Measurements from ENCODE around the gene PANX1. TPM values are rescaled to one million over a fixed set of nuclear protein-coding genes. Genes with fewer than 3 reads are reported as not detected.

The PANX1 gene
- total RNA-seq, 1 experiment from 2014 or later = 39.0 TPM

- TF ChIP-seq EZH2 (IDR thresholded peaks at IDR 0.05; ENCODE audit: borderline replicate concordance, low read depth, low read length, poor library complexity, severe bottlenecking) (no peak), CTCF (conservative IDR thresholded peaks at IDR 0.05; ENCODE audit: low read depth, low read length) (no peak)
- BruUV-seq (replicated peaks) = no TSS peak
- Histone ChIP-seq H3K4me1 (ENCODE audit: insufficient read depth, low read length, poor library complexity, severe bottlenecking) (no peaks in the 10 kb centered on the region), H3K9me3 (ENCODE audit: low read depth, low read length, poor library complexity, severe bottlenecking) (no peaks in the 10 kb centered on the region), H3K36me3 (ENCODE audit: insufficient read depth, low read length, poor library complexity, severe bottlenecking) (no peaks in the 10 kb centered on the region), H3K27me3 (replicated peaks; ENCODE audit: insufficient read depth, low read depth, low read length, poor library complexity) (peaks cover 5% of the 10 kb centered on the region), H3K27ac (ENCODE audit: low read depth, low read length, poor library complexity, severe bottlenecking) (no peak overlapping the region), H3K4me3 (ENCODE audit: low read depth, low read length, poor library complexity, severe bottlenecking) (no peak overlapping the region)
- intact Hi-C loops (cut with micrococcal nuclease; ENCODE audit: unreplicated experiment) = no loop called here
- no peak for DNase-seq (ENCODE audit: low spot score)
- POLR2A ChIA-PET (ENCODE audit: low non-redundant PET) = no interaction called here
- CTCF ChIA-PET = no interaction called here
These were observed 74.4 kb downstream of the PANX1 start for GRCh38 chr11:94203070-94203469.

DNA sequence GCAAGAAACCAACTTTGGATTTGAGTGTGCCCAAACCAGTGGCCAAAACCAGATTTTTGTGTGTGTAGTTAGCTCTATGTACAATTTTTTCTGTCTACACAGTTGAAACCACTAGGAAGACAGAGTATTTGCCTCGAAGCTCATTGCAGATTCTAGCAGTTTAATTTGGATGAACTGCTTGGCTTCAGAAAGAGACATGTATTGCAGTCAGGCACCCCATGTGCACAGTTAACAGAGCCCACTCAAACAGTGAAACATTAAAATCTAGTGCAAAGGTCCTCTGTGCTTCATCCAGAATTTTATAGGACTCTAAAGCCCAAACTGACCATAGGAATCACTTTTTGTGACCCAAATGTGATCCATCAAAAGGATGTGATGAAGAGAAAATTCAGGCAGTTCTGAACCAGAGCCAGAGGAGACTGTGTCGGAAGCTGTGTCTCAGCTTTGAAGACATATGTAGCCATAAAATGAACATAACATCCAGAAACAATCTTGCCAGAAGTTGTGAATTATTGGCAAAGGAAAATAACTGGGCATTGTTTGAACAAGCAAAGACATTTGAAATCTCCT is 82.7 kb downstream of the PANX1 start:
- no peaks in the 10 kb centered on the region for H3K9me3 ChIP-seq (ENCODE audit: low read depth, low read length, poor library complexity, severe bottlenecking)
- H3K4me1 ChIP-seq (ENCODE audit: insufficient read depth, low read length, poor library complexity, severe bottlenecking) = no peaks in the 10 kb centered on the region
- no peaks in the 10 kb centered on the region for H3K36me3 ChIP-seq (ENCODE audit: insufficient read depth, low read length, poor library complexity, severe bottlenecking)
- TF ChIP-seq EZH2 (IDR thresholded peaks at IDR 0.05; ENCODE audit: borderline replicate concordance, low read depth, low read length, poor library complexity, severe bottlenecking) (no peak), CTCF (conservative IDR thresholded peaks at IDR 0.05; ENCODE audit: low read depth, low read length) (no peak)
- peaks cover 8% of the 10 kb centered on the region for H3K27me3 ChIP-seq (replicated peaks; ENCODE audit: insufficient read depth, low read depth, low read length, poor library complexity)
- no peak overlapping the region for H3K4me3 ChIP-seq (ENCODE audit: low read depth, low read length, poor library complexity, severe bottlenecking)
- no peak overlapping the region for H3K27ac ChIP-seq (ENCODE audit: low read depth, low read length, poor library complexity, severe bottlenecking)
- CTCF ChIA-PET = interaction anchor here (0.6 kb wide), 1 partner anchor 405 kb away, joined by 3 read pairs; no protein-coding TSS in a partner anchor
- POLR2A ChIA-PET (ENCODE audit: low non-redundant PET) = no interaction called here
- DNase-seq (ENCODE audit: low spot score) = no peak
- BruUV-seq (replicated peaks) = no TSS peak
- intact Hi-C loops (cut with micrococcal nuclease; ENCODE audit: unreplicated experiment) = no loop called here

DNA sequence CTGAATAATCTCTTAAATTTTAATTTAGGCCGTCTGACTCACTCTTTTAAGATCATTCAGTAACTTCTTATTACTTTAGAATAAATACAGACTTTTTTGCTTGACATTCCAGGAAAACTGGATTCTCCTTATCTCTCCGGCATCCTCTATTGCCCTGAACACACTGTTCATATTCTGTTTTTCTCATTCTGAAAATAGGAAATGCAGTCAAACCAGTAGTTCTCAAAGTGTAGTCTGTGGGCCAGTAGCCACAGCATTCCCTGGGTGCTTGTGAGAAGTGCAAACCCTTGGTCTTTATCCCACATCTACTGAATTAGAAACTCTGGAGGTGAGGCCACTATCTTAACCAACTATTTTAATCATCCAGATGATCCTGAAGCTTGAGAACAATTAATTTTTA is 84.3 kb downstream of the PANX1 start:
- Histone ChIP-seq H3K27ac (ENCODE audit: low read depth, low read length, poor library complexity, severe bottlenecking) (no peak overlapping the region), H3K4me3 (ENCODE audit: low read depth, low read length, poor library complexity, severe bottlenecking) (no peak overlapping the region), H3K9me3 (ENCODE audit: low read depth, low read length, poor library complexity, severe bottlenecking) (no peaks in the 10 kb centered on the region), H3K36me3 (ENCODE audit: insufficient read depth, low read length, poor library complexity, severe bottlenecking) (no peaks in the 10 kb centered on the region), H3K4me1 (ENCODE audit: insufficient read depth, low read length, poor library complexity, severe bottlenecking) (no peaks in the 10 kb centered on the region), H3K27me3 (replicated peaks; ENCODE audit: insufficient read depth, low read depth, low read length, poor library complexity) (peaks cover 3% of the 10 kb centered on the region)
- intact Hi-C loops (cut with micrococcal nuclease; ENCODE audit: unreplicated experiment) = no loop called here
- no TSS peak for BruUV-seq (replicated peaks)
- POLR2A ChIA-PET (ENCODE audit: low non-redundant PET) = no interaction called here
- TF ChIP-seq CTCF (conservative IDR thresholded peaks at IDR 0.05; ENCODE audit: low read depth, low read length) (no peak), EZH2 (IDR thresholded peaks at IDR 0.05; ENCODE audit: borderline replicate concordance, low read depth, low read length, poor library complexity, severe bottlenecking) (no peak)
- CTCF ChIA-PET = no interaction called here
- no peak for DNase-seq (ENCODE audit: low spot score)

Measured in A673 (cell line).